Measurements from ENCODE around the gene TMEM259.

The TMEM259 gene

DNA sequence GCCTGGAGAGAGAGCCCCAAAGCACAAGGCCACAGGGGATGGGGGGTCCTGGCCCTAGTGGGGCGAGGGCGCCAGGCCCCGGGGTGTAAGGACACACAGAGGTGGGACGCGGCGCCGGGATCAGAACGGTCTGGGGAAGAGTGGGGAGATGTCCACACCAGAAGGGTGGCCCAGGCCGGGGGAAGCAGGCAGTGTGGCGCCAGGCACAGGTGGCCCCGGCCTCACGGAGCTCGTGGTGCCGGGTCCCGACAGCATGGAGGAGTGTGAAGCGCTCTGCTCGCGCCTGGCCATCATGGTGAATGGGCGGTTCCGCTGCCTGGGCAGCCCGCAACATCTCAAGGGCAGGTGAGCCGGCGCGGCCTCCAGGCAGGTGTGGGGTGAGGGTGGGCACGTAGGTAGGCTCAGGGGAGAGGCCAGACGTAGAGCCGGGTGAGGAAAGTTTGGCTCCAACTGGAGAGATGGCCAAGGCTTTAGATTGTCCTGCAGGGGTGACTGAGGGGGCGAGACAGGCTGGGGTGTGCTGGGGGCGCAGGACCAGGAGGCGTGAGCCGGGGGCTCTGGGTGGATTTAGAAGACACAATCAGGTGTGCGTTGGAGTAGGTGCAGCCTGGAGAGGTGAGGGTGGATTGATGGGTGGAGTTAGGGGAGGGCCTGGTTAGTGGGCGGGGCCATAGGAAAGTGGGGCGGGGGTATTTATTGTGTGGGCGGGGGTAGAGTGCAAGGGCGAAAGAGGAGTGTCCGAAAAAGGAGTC is 43.2 kb upstream of the TMEM259 start:
- Histone ChIP-seq H2AFZ (ENCODE audit: low read length) (no peak overlapping the region), H3K79me2 (ENCODE audit: insufficient read depth, low read length) (no peaks in the 10 kb centered on the region), H3K27me3 (ENCODE audit: insufficient read depth, low read length) (no peaks in the 10 kb centered on the region), H3K27ac (ENCODE audit: low read depth, low read length, poor library complexity, severe bottlenecking) (peak overlapping the region; percentile 26), H3K36me3 (ENCODE audit: insufficient read depth, low read length) (peaks cover 13% of the 10 kb centered on the region; the same call in 1 of the 2 replicates), H3F3A (ENCODE audit: insufficient read depth, low read length) (no peaks in the 10 kb centered on the region), H3K4me2 (ENCODE audit: low read length) (peak overlapping the region; percentile 69), H3K9me3 (ENCODE audit: low read length) (no peaks in the 10 kb centered on the region), H3K4me1 (ENCODE audit: insufficient read depth, low read length, severe bottlenecking) (peaks cover 38% of the 10 kb centered on the region), H3K4me3 (ENCODE audit: low read depth, low read length, poor library complexity, severe bottlenecking) (peak overlapping the region; percentile 43), H3K9me2 (ENCODE audit: low read depth, low read length) (no peaks in the 10 kb centered on the region), H3K9ac (ENCODE audit: low read length) (no peak overlapping the region), H4K20me1 (ENCODE audit: insufficient read depth, low read length) (no peaks in the 10 kb centered on the region)
- TF ChIP-seq, protein P1, sequence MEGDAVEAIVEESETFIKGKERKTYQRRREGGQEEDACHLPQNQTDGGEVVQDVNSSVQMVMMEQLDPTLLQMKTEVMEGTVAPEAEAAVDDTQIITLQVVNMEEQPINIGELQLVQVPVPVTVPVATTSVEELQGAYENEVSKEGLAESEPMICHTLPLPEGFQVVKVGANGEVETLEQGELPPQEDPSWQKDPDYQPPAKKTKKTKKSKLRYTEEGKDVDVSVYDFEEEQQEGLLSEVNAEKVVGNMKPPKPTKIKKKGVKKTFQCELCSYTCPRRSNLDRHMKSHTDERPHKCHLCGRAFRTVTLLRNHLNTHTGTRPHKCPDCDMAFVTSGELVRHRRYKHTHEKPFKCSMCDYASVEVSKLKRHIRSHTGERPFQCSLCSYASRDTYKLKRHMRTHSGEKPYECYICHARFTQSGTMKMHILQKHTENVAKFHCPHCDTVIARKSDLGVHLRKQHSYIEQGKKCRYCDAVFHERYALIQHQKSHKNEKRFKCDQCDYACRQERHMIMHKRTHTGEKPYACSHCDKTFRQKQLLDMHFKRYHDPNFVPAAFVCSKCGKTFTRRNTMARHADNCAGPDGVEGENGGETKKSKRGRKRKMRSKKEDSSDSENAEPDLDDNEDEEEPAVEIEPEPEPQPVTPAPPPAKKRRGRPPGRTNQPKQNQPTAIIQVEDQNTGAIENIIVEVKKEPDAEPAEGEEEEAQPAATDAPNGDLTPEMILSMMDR (IDR thresholded peaks at IDR 0.05; ENCODE audit: low read length) = no peak
- TF ChIP-seq EZH2 (IDR thresholded peaks at IDR 0.05; ENCODE audit: borderline replicate concordance, low read length) = no peak

DNA sequence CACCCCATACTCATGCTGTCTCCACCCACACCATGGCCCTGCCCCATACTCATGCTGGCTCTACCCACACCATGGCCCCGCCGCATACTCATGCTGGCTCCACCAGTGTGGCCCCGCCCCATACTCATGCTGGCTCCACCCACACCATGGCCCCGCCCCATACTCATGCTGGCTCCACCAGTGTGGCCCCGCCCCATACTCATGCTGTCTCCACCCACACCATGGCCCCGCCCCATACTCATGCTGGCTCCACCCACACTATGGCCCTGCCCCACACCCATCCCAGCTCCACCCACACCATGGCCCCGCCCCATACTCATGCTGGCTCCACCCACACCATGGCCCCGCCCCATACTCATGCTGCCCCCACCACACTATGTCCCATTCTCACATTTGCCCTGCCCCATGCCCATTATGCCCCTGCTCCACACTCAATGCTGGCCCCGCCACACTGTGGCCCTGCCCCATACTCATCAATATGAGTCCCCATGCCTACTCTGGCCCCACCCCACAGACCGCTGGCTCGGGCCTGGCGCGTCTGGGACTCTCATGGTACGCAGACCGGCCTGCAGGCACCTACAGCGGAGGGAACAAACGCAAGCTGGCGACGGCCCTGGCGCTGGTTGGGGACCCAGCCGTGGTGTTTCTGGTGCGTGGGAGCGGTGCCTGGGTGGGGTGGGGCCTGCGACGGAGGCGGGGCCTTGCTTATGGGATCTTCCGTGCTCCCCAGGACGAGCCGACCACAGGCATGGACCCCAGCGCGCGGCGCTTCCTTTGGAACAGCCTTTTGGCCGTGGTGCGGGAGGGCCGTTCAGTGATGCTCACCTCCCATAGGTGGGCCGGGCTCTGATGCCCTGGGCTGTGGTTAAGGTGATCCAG is 42.3 kb upstream of the TMEM259 start:
- Histone ChIP-seq H4K20me1 (ENCODE audit: insufficient read depth, low read length) (no peaks in the 10 kb centered on the region), H3K36me3 (ENCODE audit: insufficient read depth, low read length) (peaks cover 20% of the 10 kb centered on the region; the same call in 1 of the 2 replicates), H3K9me3 (ENCODE audit: low read length) (no peaks in the 10 kb centered on the region), H3K27me3 (ENCODE audit: insufficient read depth, low read length) (no peaks in the 10 kb centered on the region), H3K27ac (ENCODE audit: low read depth, low read length, poor library complexity, severe bottlenecking) (no peak overlapping the region), H2AFZ (ENCODE audit: low read length) (no peak overlapping the region), H3K9me2 (ENCODE audit: low read depth, low read length) (no peaks in the 10 kb centered on the region), H3F3A (ENCODE audit: insufficient read depth, low read length) (no peaks in the 10 kb centered on the region), H3K4me1 (ENCODE audit: insufficient read depth, low read length, severe bottlenecking) (peaks cover 29% of the 10 kb centered on the region), H3K4me2 (ENCODE audit: low read length) (no peak overlapping the region), H3K79me2 (ENCODE audit: insufficient read depth, low read length) (no peaks in the 10 kb centered on the region), H3K9ac (ENCODE audit: low read length) (no peak overlapping the region), H3K4me3 (ENCODE audit: low read depth, low read length, poor library complexity, severe bottlenecking) (no peak overlapping the region)
- TF ChIP-seq, protein P1 (IDR thresholded peaks at IDR 0.05; ENCODE audit: low read length) = no peak
- no peak for TF ChIP-seq EZH2 (IDR thresholded peaks at IDR 0.05; ENCODE audit: borderline replicate concordance, low read length)

DNA sequence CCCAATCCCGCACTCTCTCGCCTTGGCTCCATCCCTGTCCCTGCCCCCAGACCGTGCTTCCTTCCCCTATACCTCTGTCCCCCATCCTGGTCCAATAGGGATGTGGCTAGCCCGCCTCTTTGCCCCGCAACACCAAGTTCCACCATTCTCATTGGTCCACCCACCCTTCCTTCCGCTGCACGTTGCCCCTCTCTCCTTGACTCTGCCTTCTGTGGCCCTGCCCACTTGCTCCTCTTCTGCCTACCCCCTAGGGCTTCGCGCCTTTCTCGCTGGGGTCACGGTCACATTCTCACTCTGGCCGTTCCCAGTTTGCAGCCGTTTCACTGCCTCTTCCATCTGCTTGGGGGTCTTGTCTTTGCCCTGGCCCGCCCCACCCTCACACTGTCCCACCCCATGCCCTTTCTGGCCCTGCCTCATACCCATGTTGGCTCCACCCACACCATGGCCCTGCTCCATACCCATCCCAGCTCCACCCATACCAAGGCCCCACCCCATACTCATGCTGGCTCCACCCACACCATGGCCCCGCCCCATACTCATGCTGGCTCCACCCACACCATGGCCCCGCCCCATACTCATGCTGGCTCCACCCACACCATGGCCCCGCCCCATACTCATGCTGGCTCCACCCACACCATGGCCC is 41.6 kb upstream of the TMEM259 start:
- Histone ChIP-seq H3K4me3 (ENCODE audit: low read depth, low read length, poor library complexity, severe bottlenecking) (no peak overlapping the region), H3K9me3 (ENCODE audit: low read length) (no peaks in the 10 kb centered on the region), H3F3A (ENCODE audit: insufficient read depth, low read length) (no peaks in the 10 kb centered on the region)

More for the DNA sequence above, 41.6 kb upstream of the TMEM259 start:
- Histone ChIP-seq H3K9ac (ENCODE audit: low read length) (no peak overlapping the region), H3K27me3 (ENCODE audit: insufficient read depth, low read length) (no peaks in the 10 kb centered on the region), H3K36me3 (ENCODE audit: insufficient read depth, low read length) (peaks cover 20% of the 10 kb centered on the region; the same call in 1 of the 2 replicates), H3K9me2 (ENCODE audit: low read depth, low read length) (no peaks in the 10 kb centered on the region), H4K20me1 (ENCODE audit: insufficient read depth, low read length) (no peaks in the 10 kb centered on the region), H3K4me1 (ENCODE audit: insufficient read depth, low read length, severe bottlenecking) (peaks cover 31% of the 10 kb centered on the region), H3K27ac (ENCODE audit: low read depth, low read length, poor library complexity, severe bottlenecking) (no peak overlapping the region), H3K79me2 (ENCODE audit: insufficient read depth, low read length) (no peaks in the 10 kb centered on the region), H2AFZ (ENCODE audit: low read length) (no peak overlapping the region), H3K4me2 (ENCODE audit: low read length) (no peak overlapping the region)
- TF ChIP-seq EZH2 (IDR thresholded peaks at IDR 0.05; ENCODE audit: borderline replicate concordance, low read length) = no peak
- TF ChIP-seq, protein P1 (IDR thresholded peaks at IDR 0.05; ENCODE audit: low read length) = no peak
